ENCODE data around the gene CCDC184. TPM values are rescaled to one million over a fixed set of nuclear protein-coding genes. Genes with fewer than 3 reads are reported as not detected.

Gene CCDC184
- total and polyA plus RNA-seq, 5 donors = 0.57 to 1.1 (median 0.76) TPM

GRCh38 chr12:48157889-48158370 lies 25.5 kb upstream of the CCDC184 start:
- 65% methylated on average over 3 of the region's 3 CpGs for WGBS
- peaks cover 2% of the 10 kb centered on the region for H3K4me1 ChIP-seq (ENCODE audit: control insufficient read depth, insufficient read depth, low read length)
- H3K27ac ChIP-seq (ENCODE audit: low read length) = peak overlapping the region; percentile 92
- no peaks in the 10 kb centered on the region for H3K9me3 ChIP-seq (ENCODE audit: control insufficient read depth, low read length)
- ATAC-seq (no peak), DNase-seq (no peak)
- H3K27me3 ChIP-seq (ENCODE audit: control insufficient read depth, insufficient read depth) = no peaks in the 10 kb centered on the region
- intact Hi-C loops (cut with DNase I) = loop anchor here in 1 of 4 donors (10.0 kb wide), 1 partner anchor 53 kb away; the partner anchor contains the start of gene SENP1
- H3K4me3 ChIP-seq (ENCODE audit: low read length) = peak overlapping the region; percentile 61

- no peak overlapping the region for H3K4me3 ChIP-seq (ENCODE audit: low read length)
- H3K9me3 ChIP-seq (ENCODE audit: control insufficient read depth, low read length) = no peaks in the 10 kb centered on the region
- 78% methylated on average over 5 of the region's 5 CpGs for WGBS
- ATAC-seq (no peak), DNase-seq (no peak)
- H3K27me3 ChIP-seq (ENCODE audit: control insufficient read depth, insufficient read depth) = no peaks in the 10 kb centered on the region
- intact Hi-C loops (cut with DNase I) = loop anchor here in 3 of 4 donors (5.0 to 10.0 kb wide), 3 partner anchors 45 to 78 kb away; partner anchors contain the start of gene PFKM (in 1 of the 3)
- peaks cover 2% of the 10 kb centered on the region for H3K4me1 ChIP-seq (ENCODE audit: control insufficient read depth, insufficient read depth, low read length)
- no peak overlapping the region for H3K27ac ChIP-seq (ENCODE audit: low read length)
These were observed 23.4 kb upstream of the CCDC184 start for GRCh38 chr12:48160046-48160445.

- Histone ChIP-seq H3K4me3 (ENCODE audit: low read length) (no peak overlapping the region), H3K27ac (ENCODE audit: low read length) (no peak overlapping the region), H3K27me3 (ENCODE audit: control insufficient read depth, insufficient read depth) (no peaks in the 10 kb centered on the region), H3K4me1 (ENCODE audit: control insufficient read depth, insufficient read depth, low read length) (peaks cover 2% of the 10 kb centered on the region), H3K9me3 (ENCODE audit: control insufficient read depth, low read length) (no peaks in the 10 kb centered on the region)
- intact Hi-C loops (cut with DNase I) = loop anchor here in 3 of 4 donors (5.0 to 10.0 kb wide), 3 partner anchors 46 to 79 kb away; partner anchors contain the start of gene PFKM (in 1 of the 3)
- WGBS = 29% methylated on average over 2 of the region's 2 CpGs
- ATAC-seq = peak in 1 of 2 donors; percentile 3
- DNase-seq = peak; percentile 37 to 74 (median 74)
These were observed 22.6 kb upstream of the CCDC184 start for GRCh38 chr12:48160807-48161206.

GRCh38 chr12:48163150-48163747 lies 20.2 kb upstream of the CCDC184 start:
- H3K9me3 ChIP-seq (ENCODE audit: control insufficient read depth, low read length) = no peaks in the 10 kb centered on the region
- 46% methylated on average over 5 of the region's 5 CpGs for WGBS
- no peak for ATAC-seq
- DNase-seq = no peak
- no peak overlapping the region for H3K4me3 ChIP-seq (ENCODE audit: low read length)
- H3K27me3 ChIP-seq (ENCODE audit: control insufficient read depth, insufficient read depth) = no peaks in the 10 kb centered on the region
- peaks cover 2% of the 10 kb centered on the region for H3K4me1 ChIP-seq (ENCODE audit: control insufficient read depth, insufficient read depth, low read length)
- intact Hi-C loops (cut with DNase I) = loop anchor here in 3 of 4 donors (5.0 to 10.0 kb wide), 3 partner anchors 48 to 81 kb away; partner anchors contain the start of gene PFKM (in 1 of the 3)
- no peak overlapping the region for H3K27ac ChIP-seq (ENCODE audit: low read length)

- H3K9me3 ChIP-seq (ENCODE audit: control insufficient read depth, low read length) = no peaks in the 10 kb centered on the region
- DNase-seq (no peak), ATAC-seq (no peak)
- H3K4me3 ChIP-seq (ENCODE audit: low read length) = no peak overlapping the region
- peaks cover 2% of the 10 kb centered on the region for H3K4me1 ChIP-seq (ENCODE audit: control insufficient read depth, insufficient read depth, low read length)
- WGBS = 74% methylated on average over 2 of the region's 2 CpGs
- intact Hi-C loops (cut with DNase I) = loop anchor here in 3 of 4 donors (5.0 to 10.0 kb wide), 3 partner anchors 50 to 82 kb away; partner anchors contain the start of gene PFKM (in 1 of the 3)
- no peak overlapping the region for H3K27ac ChIP-seq (ENCODE audit: low read length)
- H3K27me3 ChIP-seq (ENCODE audit: control insufficient read depth, insufficient read depth) = no peaks in the 10 kb centered on the region
These were observed 19.0 kb upstream of the CCDC184 start for GRCh38 chr12:48164451-48164850.

GRCh38 chr12:48165089-48165981 lies 18.1 kb upstream of the CCDC184 start:
- peaks cover 2% of the 10 kb centered on the region for H3K4me1 ChIP-seq (ENCODE audit: control insufficient read depth, insufficient read depth, low read length)
- H3K4me3 ChIP-seq (ENCODE audit: low read length) = no peak overlapping the region
- 16% methylated on average over 2 of the region's 2 CpGs for WGBS
- H3K27me3 ChIP-seq (ENCODE audit: control insufficient read depth, insufficient read depth) = no peaks in the 10 kb centered on the region
- H3K9me3 ChIP-seq (ENCODE audit: control insufficient read depth, low read length) = no peaks in the 10 kb centered on the region
- intact Hi-C loops (cut with DNase I) = loop anchor here in 2 of 4 donors (5.0 to 10.0 kb wide), 2 partner anchors 51 to 83 kb away; partner anchors contain the start of gene PFKM (in 1 of the 2)
- ATAC-seq = peak in 1 of 2 donors; percentile 49
- H3K27ac ChIP-seq (ENCODE audit: low read length) = no peak overlapping the region
- no peak for DNase-seq

GRCh38 chr12:48169011-48169410 lies 14.4 kb upstream of the CCDC184 start:
- no peak overlapping the region for H3K4me3 ChIP-seq (ENCODE audit: low read length)
- H3K4me1 ChIP-seq (ENCODE audit: control insufficient read depth, insufficient read depth, low read length) = no peaks in the 10 kb centered on the region
- H3K27me3 ChIP-seq (ENCODE audit: control insufficient read depth, insufficient read depth) = no peaks in the 10 kb centered on the region
- DNase-seq (no peak), ATAC-seq (no peak)
- no peak overlapping the region for H3K27ac ChIP-seq (ENCODE audit: low read length)
- WGBS = 84% methylated on average over 19 of the region's 19 CpGs
- H3K9me3 ChIP-seq (ENCODE audit: control insufficient read depth, low read length) = no peaks in the 10 kb centered on the region
- intact Hi-C loops (cut with DNase I) = loop anchor here in 2 of 4 donors (5.0 to 10.0 kb wide), 2 partner anchors 54 to 87 kb away; partner anchors contain the start of gene PFKM (in 1 of the 2)

GRCh38 chr12:48175613-48176416 lies 7.6 kb upstream of the CCDC184 start:
- Histone ChIP-seq H3K27ac (ENCODE audit: low read length) (no peak overlapping the region), H3K27me3 (ENCODE audit: control insufficient read depth, insufficient read depth) (no peaks in the 10 kb centered on the region), H3K9me3 (ENCODE audit: control insufficient read depth, low read length) (no peaks in the 10 kb centered on the region), H3K4me1 (ENCODE audit: control insufficient read depth, insufficient read depth, low read length) (no peaks in the 10 kb centered on the region), H3K4me3 (ENCODE audit: low read length) (no peak overlapping the region)
- intact Hi-C loops (cut with DNase I) = no loop called here
- WGBS = 58% methylated on average over 3 of the region's 3 CpGs
- DNase-seq = no peak
- no peak for ATAC-seq

- no peak overlapping the region for H3K27ac ChIP-seq (ENCODE audit: low read length)
- H3K9me3 ChIP-seq (ENCODE audit: control insufficient read depth, low read length) = no peaks in the 10 kb centered on the region
- no peaks in the 10 kb centered on the region for H3K27me3 ChIP-seq (ENCODE audit: control insufficient read depth, insufficient read depth)
- intact Hi-C loops (cut with DNase I) = no loop called here
- no peaks in the 10 kb centered on the region for H3K4me1 ChIP-seq (ENCODE audit: control insufficient read depth, insufficient read depth, low read length)
- ATAC-seq = no peak
- H3K4me3 ChIP-seq (ENCODE audit: low read length) = no peak overlapping the region
- DNase-seq = no peak
These were observed 7.1 kb upstream of the CCDC184 start for GRCh38 chr12:48176417-48176751.

- DNase-seq (no peak), ATAC-seq (no peak)
- no peaks in the 10 kb centered on the region for H3K4me1 ChIP-seq (ENCODE audit: control insufficient read depth, insufficient read depth, low read length)
- intact Hi-C loops (cut with DNase I) = no loop called here
- WGBS = 61% methylated on average over 4 of the region's 4 CpGs
- H3K27ac ChIP-seq (ENCODE audit: low read length) = no peak overlapping the region
- H3K9me3 ChIP-seq (ENCODE audit: control insufficient read depth, low read length) = no peaks in the 10 kb centered on the region
- no peaks in the 10 kb centered on the region for H3K27me3 ChIP-seq (ENCODE audit: control insufficient read depth, insufficient read depth)
- H3K4me3 ChIP-seq (ENCODE audit: low read length) = no peak overlapping the region
These were observed 5.5 kb upstream of the CCDC184 start for GRCh38 chr12:48177982-48178381.
